Measurements from ENCODE around the gene GPR84.

DNA sequence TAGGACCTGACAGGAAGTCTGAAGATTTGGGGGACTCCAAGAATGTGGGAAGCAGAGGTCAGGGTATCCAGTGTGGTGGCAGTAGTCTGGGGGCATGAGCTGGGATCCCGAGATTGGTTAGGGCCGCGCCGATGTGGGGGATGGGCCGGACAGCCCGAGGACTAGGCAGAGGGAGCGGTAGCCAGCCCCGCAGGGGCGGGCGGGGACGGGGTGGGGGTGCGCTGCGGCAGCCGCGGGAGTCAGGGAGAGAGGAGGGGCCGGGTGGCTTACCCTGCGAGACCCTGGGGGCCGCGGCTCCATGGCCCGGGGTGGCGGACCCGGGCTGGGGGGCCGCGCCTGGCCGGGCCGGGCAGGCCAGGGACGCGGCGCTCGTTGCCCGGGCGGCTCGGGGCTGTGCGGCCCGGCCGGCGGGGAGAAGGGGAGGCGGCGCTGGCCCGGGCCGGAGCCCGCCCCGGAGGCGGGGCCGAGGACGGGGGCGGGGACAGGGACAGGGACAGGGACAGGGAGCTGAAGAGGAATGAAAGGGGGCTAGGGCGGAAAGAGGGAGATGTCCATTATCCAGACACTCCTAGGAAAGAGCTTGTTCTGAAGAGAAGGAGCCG is 14.6 kb upstream of the GPR84 start:
- TF ChIP-seq POLR2AphosphoS5 (IDR thresholded peaks at IDR 0.05; ENCODE audit: insufficient read depth, low read depth, low read length) (peak; percentile 18), POLR2A (IDR thresholded peaks at IDR 0.05; ENCODE audit: low read depth, low read length) (no peak)
- TF ChIP-seq, protein P1, sequence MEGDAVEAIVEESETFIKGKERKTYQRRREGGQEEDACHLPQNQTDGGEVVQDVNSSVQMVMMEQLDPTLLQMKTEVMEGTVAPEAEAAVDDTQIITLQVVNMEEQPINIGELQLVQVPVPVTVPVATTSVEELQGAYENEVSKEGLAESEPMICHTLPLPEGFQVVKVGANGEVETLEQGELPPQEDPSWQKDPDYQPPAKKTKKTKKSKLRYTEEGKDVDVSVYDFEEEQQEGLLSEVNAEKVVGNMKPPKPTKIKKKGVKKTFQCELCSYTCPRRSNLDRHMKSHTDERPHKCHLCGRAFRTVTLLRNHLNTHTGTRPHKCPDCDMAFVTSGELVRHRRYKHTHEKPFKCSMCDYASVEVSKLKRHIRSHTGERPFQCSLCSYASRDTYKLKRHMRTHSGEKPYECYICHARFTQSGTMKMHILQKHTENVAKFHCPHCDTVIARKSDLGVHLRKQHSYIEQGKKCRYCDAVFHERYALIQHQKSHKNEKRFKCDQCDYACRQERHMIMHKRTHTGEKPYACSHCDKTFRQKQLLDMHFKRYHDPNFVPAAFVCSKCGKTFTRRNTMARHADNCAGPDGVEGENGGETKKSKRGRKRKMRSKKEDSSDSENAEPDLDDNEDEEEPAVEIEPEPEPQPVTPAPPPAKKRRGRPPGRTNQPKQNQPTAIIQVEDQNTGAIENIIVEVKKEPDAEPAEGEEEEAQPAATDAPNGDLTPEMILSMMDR (IDR thresholded peaks at IDR 0.05; ENCODE audit: extremely low read depth in 1 of 2, insufficient read depth in 1 of 2, low read depth in 1 of 2, low read length in 2 of 2): no peak

All from endothelial cell of umbilical vein (primary cell).